GM19395 (cell line): Measurements from ENCODE around the gene ELF5.

Source experiments
- ATAC-seq: cut with Tn5 transposase; IDR thresholded peaks from one replicate; pipeline ENCODE4 v1.9.1; 2021; ENCODE audit warnings: mild to moderate bottlenecking, moderate library complexity; ENCODE audit not compliant: unreplicated experiment

ELF5 gene

GRCh38 chr11:34523053-34523452 lies 9.5 kb upstream of the ELF5 start:
- ATAC-seq, result no peak

GRCh38 chr11:34522188-34522587 lies 8.6 kb upstream of the ELF5 start:
- ATAC-seq, result no peak

- ATAC-seq, result no peak
Measured at GRCh38 chr11:34521265-34521664, 7.7 kb upstream of the ELF5 start.

GRCh38 chr11:34519595-34520235 lies 6.1 kb upstream of the ELF5 start:
- no peak for ATAC-seq

GRCh38 chr11:34516247-34517040 lies 2.9 kb upstream of the ELF5 start:
- no peak for ATAC-seq

- ATAC-seq, result no peak
Measured at GRCh38 chr11:34514597-34514996, 1.0 kb upstream of the ELF5 start.

GRCh38 chr11:34512840-34513681 lies 533 bp downstream of the ELF5 start:
- peak; percentile 91 for ATAC-seq

- no peak for ATAC-seq
Measured at GRCh38 chr11:34510673-34511072, 2.9 kb downstream of the ELF5 start.

- no peak for ATAC-seq
Measured at GRCh38 chr11:34510218-34510617, 3.4 kb downstream of the ELF5 start.

GRCh38 chr11:34509336-34509876 lies 4.2 kb downstream of the ELF5 start:
- no peak for ATAC-seq

- no peak for ATAC-seq
Measured at GRCh38 chr11:34508524-34508923, 5.1 kb downstream of the ELF5 start.

- ATAC-seq, result no peak
Measured at GRCh38 chr11:34507610-34508009, 6.0 kb downstream of the ELF5 start.

GRCh38 chr11:34507156-34507555 lies 6.4 kb downstream of the ELF5 start:
- no peak for ATAC-seq

GRCh38 chr11:34505874-34506273 lies 7.7 kb downstream of the ELF5 start:
- no peak for ATAC-seq

- no peak for ATAC-seq
Measured at GRCh38 chr11:34502949-34503348, 10.6 kb downstream of the ELF5 start.

- no peak for ATAC-seq
Measured at GRCh38 chr11:34501949-34502348, 11.6 kb downstream of the ELF5 start.

- ATAC-seq, result no peak
Measured at GRCh38 chr11:34501500-34501899, 12.1 kb downstream of the ELF5 start.

GRCh38 chr11:34499719-34500500 lies 13.7 kb downstream of the ELF5 start:
- no peak for ATAC-seq

GRCh38 chr11:34495724-34496377 lies 17.7 kb downstream of the ELF5 start:
- ATAC-seq, result no peak

GRCh38 chr11:34495239-34495723 lies 18.3 kb downstream of the ELF5 start:
- no peak for ATAC-seq
